BE2C (cell line): ENCODE data around the gene SLC13A3.

Experiments
- DNase-seq: peaks from one replicate; pipeline ENCODE4 v3.0.0-alpha.2; 2020
- H3K27me3 ChIP-seq: fragments of 250-450 bp; sonication (Bioruptor Pico); 2 replicates; pipeline ENCODE4 v1.5.1; 2020; ENCODE audit warnings: mild to moderate bottlenecking
- H3K36me3 ChIP-seq: fragments of 250-450 bp; sonication (Bioruptor Pico); 2 replicates; pipeline ENCODE4 v1.5.1; 2020; ENCODE audit warnings: mild to moderate bottlenecking
- H3K4me1 ChIP-seq: fragments of 250-450 bp; sonication (Bioruptor Pico); 2 replicates; pipeline ENCODE4 v1.5.1; 2020
- H3K4me3 ChIP-seq: 2 replicates; pipeline ENCODE4 v1.5.1; 2011; ENCODE audit warnings: low read depth, low read length
- H3K9me3 ChIP-seq: fragments of 250-450 bp; sonication (Bioruptor Pico); 2 replicates; pipeline ENCODE4 v1.5.1; 2020
- CTCF ChIP-seq: IDR thresholded peaks from 2 replicates; pipeline ENCODE4 v1.5.1; 2012; ENCODE audit warnings: mild to moderate bottlenecking, low read depth, low read length

Gene SLC13A3

GRCh38 chr20:46670228-46670584 is 18.9 kb upstream of the SLC13A3 start:
- Histone ChIP-seq H3K36me3 (no peaks in the 10 kb centered on the region), H3K9me3 (no peaks in the 10 kb centered on the region), H3K27me3 (no peaks in the 10 kb centered on the region), H3K4me1 (no peaks in the 10 kb centered on the region), H3K4me3 (no peak overlapping the region)
- no peak for TF ChIP-seq CTCF
- DNase-seq: no peak

- Histone ChIP-seq H3K4me3 (no peak overlapping the region), H3K36me3 (no peaks in the 10 kb centered on the region), H3K9me3 (no peaks in the 10 kb centered on the region), H3K4me1 (no peaks in the 10 kb centered on the region), H3K27me3 (no peaks in the 10 kb centered on the region)
- no peak for DNase-seq
- no peak for TF ChIP-seq CTCF
These were observed 15.7 kb upstream of the SLC13A3 start for GRCh38 chr20:46666818-46667515.

- no peak overlapping the region for H3K4me3 ChIP-seq
- no peaks in the 10 kb centered on the region for H3K9me3 ChIP-seq
- H3K36me3 ChIP-seq: no peaks in the 10 kb centered on the region
- TF ChIP-seq CTCF: no peak
- no peaks in the 10 kb centered on the region for H3K4me1 ChIP-seq
- H3K27me3 ChIP-seq: no peaks in the 10 kb centered on the region
- no peak for DNase-seq
These were observed 15.0 kb upstream of the SLC13A3 start for GRCh38 chr20:46666306-46666705.

- Histone ChIP-seq H3K4me1 (no peaks in the 10 kb centered on the region), H3K36me3 (no peaks in the 10 kb centered on the region), H3K4me3 (no peak overlapping the region), H3K9me3 (no peaks in the 10 kb centered on the region), H3K27me3 (no peaks in the 10 kb centered on the region)
- DNase-seq: no peak
- TF ChIP-seq CTCF: no peak
These were observed 14.3 kb upstream of the SLC13A3 start for GRCh38 chr20:46665602-46666001.

GRCh38 chr20:46663531-46663930 is 12.3 kb upstream of the SLC13A3 start:
- no peaks in the 10 kb centered on the region for H3K4me1 ChIP-seq
- H3K9me3 ChIP-seq: no peaks in the 10 kb centered on the region
- no peak overlapping the region for H3K4me3 ChIP-seq
- no peaks in the 10 kb centered on the region for H3K27me3 ChIP-seq
- H3K36me3 ChIP-seq: no peaks in the 10 kb centered on the region
- TF ChIP-seq CTCF: no peak
- no peak for DNase-seq

- Histone ChIP-seq H3K27me3 (no peaks in the 10 kb centered on the region), H3K36me3 (no peaks in the 10 kb centered on the region), H3K4me1 (no peaks in the 10 kb centered on the region), H3K9me3 (no peaks in the 10 kb centered on the region), H3K4me3 (no peak overlapping the region)
- TF ChIP-seq CTCF: no peak
- DNase-seq: no peak
These were observed 10.4 kb upstream of the SLC13A3 start for GRCh38 chr20:46661659-46662058.
